ENCODE data around the gene TYROBP. TPM values are rescaled to one million over a fixed set of nuclear protein-coding genes. Genes with fewer than 3 reads are reported as not detected.

TYROBP gene
- total RNA-seq, 1 donor from 2014 or later = not detected

- Mint-ChIP-seq H3K27ac (ENCODE audit: unreplicated experiment) (no peak overlapping the region), H3K4me3 (peak overlapping the region; percentile 59), H3K9me3 (no peaks in the 10 kb centered on the region), H3K36me3 (ENCODE audit: low read depth) (no peaks in the 10 kb centered on the region), H3K4me1 (peaks cover 50% of the 10 kb centered on the region), H3K27me3 (ENCODE audit: low read depth) (peaks cover 55% of the 10 kb centered on the region)
- TF ChIP-seq, protein P1, sequence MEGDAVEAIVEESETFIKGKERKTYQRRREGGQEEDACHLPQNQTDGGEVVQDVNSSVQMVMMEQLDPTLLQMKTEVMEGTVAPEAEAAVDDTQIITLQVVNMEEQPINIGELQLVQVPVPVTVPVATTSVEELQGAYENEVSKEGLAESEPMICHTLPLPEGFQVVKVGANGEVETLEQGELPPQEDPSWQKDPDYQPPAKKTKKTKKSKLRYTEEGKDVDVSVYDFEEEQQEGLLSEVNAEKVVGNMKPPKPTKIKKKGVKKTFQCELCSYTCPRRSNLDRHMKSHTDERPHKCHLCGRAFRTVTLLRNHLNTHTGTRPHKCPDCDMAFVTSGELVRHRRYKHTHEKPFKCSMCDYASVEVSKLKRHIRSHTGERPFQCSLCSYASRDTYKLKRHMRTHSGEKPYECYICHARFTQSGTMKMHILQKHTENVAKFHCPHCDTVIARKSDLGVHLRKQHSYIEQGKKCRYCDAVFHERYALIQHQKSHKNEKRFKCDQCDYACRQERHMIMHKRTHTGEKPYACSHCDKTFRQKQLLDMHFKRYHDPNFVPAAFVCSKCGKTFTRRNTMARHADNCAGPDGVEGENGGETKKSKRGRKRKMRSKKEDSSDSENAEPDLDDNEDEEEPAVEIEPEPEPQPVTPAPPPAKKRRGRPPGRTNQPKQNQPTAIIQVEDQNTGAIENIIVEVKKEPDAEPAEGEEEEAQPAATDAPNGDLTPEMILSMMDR (conservative IDR thresholded peaks at IDR 0.05) = no peak
- DNase-seq (ENCODE audit: low read depth, low spot score) = no peak
Measured at GRCh38 chr19:35859414-35859813, 48.7 kb downstream of the TYROBP start.

DNA sequence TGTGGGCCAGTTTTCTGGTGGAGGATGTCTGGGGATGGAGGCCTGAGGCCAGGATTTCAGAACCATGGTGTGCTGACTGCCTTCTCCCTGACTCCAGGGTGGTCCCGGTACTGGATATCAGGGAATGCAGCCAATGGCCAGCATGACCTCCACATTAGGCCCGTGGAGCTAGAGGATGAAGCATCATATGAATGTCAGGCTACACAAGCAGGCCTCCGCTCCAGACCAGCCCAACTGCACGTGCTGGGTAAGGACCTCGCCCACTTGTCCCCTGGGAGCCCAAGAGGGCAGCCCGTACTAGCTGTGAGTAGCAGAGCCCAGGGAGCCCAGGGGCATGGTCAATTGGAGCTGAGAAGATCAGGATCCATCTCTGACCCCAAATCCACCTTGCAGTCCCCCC, 49.8 kb downstream of the TYROBP start:
- Mint-ChIP-seq H3K27me3 (ENCODE audit: low read depth) (peaks cover 58% of the 10 kb centered on the region), H3K4me1 (peaks cover 51% of the 10 kb centered on the region), H3K4me3 (peak overlapping the region; percentile 85), H3K27ac (ENCODE audit: unreplicated experiment) (no peak overlapping the region), H3K9me3 (no peaks in the 10 kb centered on the region), H3K36me3 (ENCODE audit: low read depth) (no peaks in the 10 kb centered on the region)
- TF ChIP-seq, protein P1 (conservative IDR thresholded peaks at IDR 0.05) = no peak
- DNase-seq (ENCODE audit: low read depth, low spot score) = no peak

GRCh38 chr19:35856546-35857149, 51.4 kb downstream of the TYROBP start, which contains the start of gene KIRREL2:
TSS of gene KIRREL2 (plus strand) at chr19:35856911. CDS start at chr19:35857120, 209 bp downstream.
- Mint-ChIP-seq H3K36me3 (ENCODE audit: low read depth) (no peaks in the 10 kb centered on the region), H3K4me1 (peaks cover 38% of the 10 kb centered on the region), H3K4me3 (peak within 1 kb of the TSS; percentile 85), H3K9me3 (no peaks in the 10 kb centered on the region), H3K27ac (ENCODE audit: unreplicated experiment) (peak within 1 kb of the TSS; percentile 50), H3K27me3 (ENCODE audit: low read depth) (peaks cover 73% of the 10 kb centered on the region)
- peak; percentile 60 for DNase-seq (ENCODE audit: low read depth, low spot score)
- TF ChIP-seq, protein P1 (conservative IDR thresholded peaks at IDR 0.05) = no peak

Other genes starting within 250 kb of the TYROBP start
- gene UPK1A, start 241.8 kb downstream of the TYROBP start, total RNA-seq = not detected in 2 replicates
- gene ZBTB32, start 203.7 kb downstream of the TYROBP start, total RNA-seq = not detected in 2 replicates
- gene KMT2B, start 190.3 kb downstream of the TYROBP start, total RNA-seq = 60.1 and 64.2 TPM in 2 replicates
- 4.2 and 6.3 TPM in 2 replicates for gene IGFLR1, start 165.8 kb downstream of the TYROBP start, total RNA-seq
- gene U2AF1L4, start 162.9 kb downstream of the TYROBP start, total RNA-seq = 19.4 and 21.6 TPM in 2 replicates
- gene PSENEN, start 162.6 kb downstream of the TYROBP start, total RNA-seq = 67.3 and 69.2 TPM in 2 replicates
- gene LIN37, start 159.7 kb downstream of the TYROBP start, total RNA-seq = 7.5 and 12.5 TPM in 2 replicates
- gene HSPB6, start 151.3 kb downstream of the TYROBP start, total RNA-seq = 0.37 and 0.64 TPM in 2 replicates
- gene PROSER3, start 150.1 kb downstream of the TYROBP start, total RNA-seq = 63.4 and 64.0 TPM in 2 replicates
- 109 and 110 TPM in 2 replicates for gene ARHGAP33, start 132.7 kb downstream of the TYROBP start, total RNA-seq
- gene PRODH2, start 95.5 kb downstream of the TYROBP start, total RNA-seq = not detected in 2 replicates
- not detected in 2 replicates for gene NPHS1, start 55.8 kb downstream of the TYROBP start, total RNA-seq
- 4.5 and 5.2 TPM in 2 replicates for gene KIRREL2, start 51.4 kb downstream of the TYROBP start, total RNA-seq
- gene APLP1, start 39.7 kb downstream of the TYROBP start, total RNA-seq = 140 and 143 TPM in 2 replicates
- 6.4 and 8.0 TPM in 2 replicates for gene NFKBID, start 7.8 kb downstream of the TYROBP start, total RNA-seq
- gene HCST, start 5.8 kb downstream of the TYROBP start, total RNA-seq = not detected in 2 replicates
- 33.9 and 36.0 TPM in 2 replicates for gene LRFN3, start 28.1 kb upstream of the TYROBP start, total RNA-seq
- gene SDHAF1, start 86.9 kb upstream of the TYROBP start, total RNA-seq = 16.8 and 17.5 TPM in 2 replicates
- 0.30 and 0.54 TPM in 2 replicates for gene SYNE4, start 100.5 kb upstream of the TYROBP start, total RNA-seq
- 21.7 and 23.7 TPM in 2 replicates for gene ALKBH6, start 105.9 kb upstream of the TYROBP start, total RNA-seq
- 33.1 and 37.6 TPM in 2 replicates for gene CLIP3, start 124.6 kb upstream of the TYROBP start, total RNA-seq
- 9.4 and 9.8 TPM in 2 replicates for gene THAP8, start 146.0 kb upstream of the TYROBP start, total RNA-seq
- 34.2 and 35.3 TPM in 2 replicates for gene WDR62, start 146.6 kb upstream of the TYROBP start, total RNA-seq
- gene OVOL3, start 202.8 kb upstream of the TYROBP start, total RNA-seq = not detected in 2 replicates
- gene POLR2I, start 206.6 kb upstream of the TYROBP start, total RNA-seq = 111 and 126 TPM in 2 replicates
- 214 and 219 TPM in 2 replicates for gene TBCB, start 207.2 kb upstream of the TYROBP start, total RNA-seq
- 321 and 346 TPM in 2 replicates for gene CAPNS1, start 231.8 kb upstream of the TYROBP start, total RNA-seq
- gene COX7A1, start 244.2 kb upstream of the TYROBP start, total RNA-seq = not detected in 2 replicates